Measurements from ENCODE around the gene POLR3F.
"Not testable (repeated sequence)": the region's sequence is repeated elsewhere in the genome, so short reads cannot be mapped to it uniquely, and the experiment has no call there.

Gene POLR3F
- total RNA-seq, result 11.2 to 18.5 (median 12.4) reads per million in 4 donors

GRCh38 chr20:18466894-18467730 lies at the start of gene POLR3F, which contains the start of gene DZANK1:
Gene POLR3F (plus strand): TSS chr20:18467390. CDS start chr20:18467507, 117 bp downstream.
Gene DZANK1 (minus strand): TSS chr20:18467030. CDS start chr20:18465358, 1,672 bp downstream.
- peak; percentile 75 to 94 (median 86) for DNase-seq

GRCh38 chr20:18421608-18422007 lies 45.6 kb upstream of the POLR3F start:
- DNase-seq, result no peak

- no peak for DNase-seq
Observed at GRCh38 chr20:18427214-18427613, 40.0 kb upstream of the POLR3F start.

GRCh38 chr20:18428490-18429173 lies 38.6 kb upstream of the POLR3F start:
- DNase-seq, result no peak

GRCh38 chr20:18430172-18430826 lies 36.9 kb upstream of the POLR3F start:
- no peak for DNase-seq

- DNase-seq, result no peak
Observed at GRCh38 chr20:18431206-18431605, 36.0 kb upstream of the POLR3F start.

GRCh38 chr20:18436847-18437246 lies 30.3 kb upstream of the POLR3F start:
- DNase-seq, result no peak

- no peak for DNase-seq
Observed at GRCh38 chr20:18440403-18440802, 26.8 kb upstream of the POLR3F start.

GRCh38 chr20:18443886-18444285 lies 23.3 kb upstream of the POLR3F start:
- no peak for DNase-seq

GRCh38 chr20:18456600-18456999 lies 10.6 kb upstream of the POLR3F start:
- no peak for DNase-seq

- DNase-seq, result no peak
Observed at GRCh38 chr20:18465536-18466200, 1.5 kb upstream of the POLR3F start.

- DNase-seq, result no peak
Observed at GRCh38 chr20:18466574-18466893, 656 bp upstream of the POLR3F start.

GRCh38 chr20:18477218-18477617 lies 10.0 kb downstream of the POLR3F start:
- no peak for DNase-seq

- no peak for DNase-seq
Observed at GRCh38 chr20:18477821-18478220, 10.6 kb downstream of the POLR3F start.

- no peak for DNase-seq
Observed at GRCh38 chr20:18481596-18481995, 14.4 kb downstream of the POLR3F start.

GRCh38 chr20:18488301-18488700 lies 21.1 kb downstream of the POLR3F start:
- DNase-seq, result no peak

- no peak for DNase-seq
Observed at GRCh38 chr20:18496042-18496441, 28.9 kb downstream of the POLR3F start.

- DNase-seq, result peak; percentile 39 to 79 (median 60)
Observed at GRCh38 chr20:18496740-18497592, 29.8 kb downstream of the POLR3F start, which contains the start of gene RBBP9. Gene RBBP9 (minus strand): TSS chr20:18497225. CDS start chr20:18497167, 58 bp downstream.

- DNase-seq, result no peak
Observed at GRCh38 chr20:18497603-18498002, 30.4 kb downstream of the POLR3F start.

- not testable (repeated sequence) for DNase-seq
Observed at GRCh38 chr20:18501672-18502071, 34.5 kb downstream of the POLR3F start.

GRCh38 chr20:18504479-18505060 lies 37.4 kb downstream of the POLR3F start:
- DNase-seq, result no peak

Measured in T-helper 1 cell (primary cell).